K562 (cell line): ENCODE data around the gene NPDC1. TPM values are rescaled to one million over a fixed set of nuclear protein-coding genes. Genes with fewer than 3 reads are reported as not detected.

ENCODE experiments used
- ATAC-seq: fragments of 200-7000 bp; cut with Tn5 transposase; 3 replicates; pipeline ENCODE4 v1.9.1; 2020; ENCODE audit warnings: moderate library complexity
- BruUV-seq: library from RNA; stranded (reverse); fragments of 400-500 nt; replicated peaks from 2 replicates; lab custom pipeline; 2021; lab: Mats Ljungman, UMichigan
- CTCF ChIA-PET: fragments of 300-600 bp; formaldehyde crosslinking; extraction: SDS; loops from one replicate; lab custom pipeline; 2021; ENCODE audit warnings: low intra/inter-chr PET ratio; lab: Yijun Ruan, JAX
- POLR2A ChIA-PET: fragments of 300-600, 350-650 bp; sonication (Branson Sonifier 250); formaldehyde crosslinking; extraction: SDS; loops from one replicate; lab custom pipeline; 2021; ENCODE audit warnings: antibody characterized with exemption, inconsistent platforms; lab: Yijun Ruan, JAX
- DNase-seq, 4 experiments: peaks; one replicate each; pipeline versions ENCODE4 v3.0.0 to v3.0.0-alpha.2; 2011 to 2018; ENCODE audit warnings: low spot score in 3 of 4, mixed read lengths in 3 of 4; ENCODE audit errors: extremely low read depth in 1 of 4
- FAIRE-seq: peaks from 2 replicates; lab custom pipeline; 2011; peaks lifted over from hg19 to GRCh38; lab: Jason Lieb, UNC
- H2AFZ ChIP-seq: 2 replicates; pipeline ENCODE4 v1.6.0; 2011; ENCODE audit warnings: low read depth, low read length, control low read depth, inconsistent platforms
- H3K27ac ChIP-seq: fragments of 200-600 bp; 3 replicates; pipeline ENCODE4 v1.8.0; 2011; ENCODE audit warnings: low read depth, mild to moderate bottlenecking, control low read depth, inconsistent platforms, low read length, moderate library complexity, mixed read lengths; ENCODE audit errors: extremely low read depth
- H3K27me3 ChIP-seq, 2 experiments: fragments of 300-600 bp in 1 of 2; 2 replicates in 1 of 2; 3 replicates in 1 of 2; pipeline versions ENCODE4 v1.6.0 to v1.8.0; 2011; ENCODE audit warnings: inconsistent platforms in 2 of 2, low read length in 2 of 2, mild to moderate bottlenecking in 1 of 2, mixed read lengths in 1 of 2, moderate library complexity in 1 of 2; ENCODE audit not compliant: control insufficient read depth in 2 of 2, insufficient read depth in 2 of 2
- H3K36me3 ChIP-seq: fragments of 300-600 bp; 3 replicates; pipeline ENCODE4 v1.8.0; 2011; ENCODE audit warnings: mild to moderate bottlenecking, low read length, inconsistent platforms; ENCODE audit not compliant: control insufficient read depth, insufficient read depth
- H3K4me1 ChIP-seq, 2 experiments: fragments of 200-600 bp in 1 of 2; replicated peaks in 1 of 2; 2 replicates in 1 of 2; 3 replicates in 1 of 2; pipeline versions ENCODE4 v1.5.1 to v1.8.0; 2011; ENCODE audit warnings: inconsistent platforms in 2 of 2, low read length in 2 of 2, mild to moderate bottlenecking in 1 of 2, mixed read lengths in 1 of 2, moderate library complexity in 1 of 2; ENCODE audit not compliant: control insufficient read depth in 2 of 2, insufficient read depth in 2 of 2
- H3K4me2 ChIP-seq: 2 replicates; pipeline ENCODE4 v1.6.1; 2011; ENCODE audit warnings: low read length, control low read depth, inconsistent platforms, mixed read lengths; ENCODE audit not compliant: insufficient read depth
- H3K4me3 ChIP-seq: fragments of 200-600 bp; sonication (generic), shearing (Covaris generic); 2 replicates; pipeline ENCODE4 v1.5.1; 2016; ENCODE audit warnings: control low read depth, inconsistent platforms
- H3K79me2 ChIP-seq: fragments of 200-600 bp; 3 replicates; pipeline ENCODE4 v1.8.0; 2011; ENCODE audit warnings: low read length, inconsistent platforms; ENCODE audit not compliant: control insufficient read depth, insufficient read depth
- H3K9ac ChIP-seq, 2 experiments: 2 replicates each; pipeline versions ENCODE4 v1.6.0 to v1.6.1; 2011; ENCODE audit warnings: low read depth in 2 of 2, low read length in 2 of 2, control low read depth in 1 of 2, inconsistent platforms in 1 of 2, mild to moderate bottlenecking in 1 of 2, mixed read lengths in 1 of 2; ENCODE audit not compliant: insufficient read depth in 1 of 2
- H3K9me1 ChIP-seq: one replicate; pipeline ENCODE4 v1.6.0; 2011; ENCODE audit warnings: inconsistent platforms, mild to moderate bottlenecking, low read length, moderate library complexity; ENCODE audit not compliant: control insufficient read depth, insufficient read depth
- H3K9me3 ChIP-seq: replicated peaks from 2 replicates; pipeline ENCODE4 v1.5.1; 2011; ENCODE audit warnings: low read depth, low read length, inconsistent platforms; ENCODE audit not compliant: control insufficient read depth, insufficient read depth
- H4K20me1 ChIP-seq: replicated peaks from 2 replicates; pipeline ENCODE4 v1.6.1; 2011; ENCODE audit warnings: low read length, inconsistent platforms, mixed read lengths; ENCODE audit not compliant: control insufficient read depth, insufficient read depth
- CBFA2T3 ChIP-seq: fragments of 450-650 bp; IDR thresholded peaks from 2 replicates; pipeline ENCODE4 v1.6.1; 2017
- CEBPG ChIP-seq, 3 experiments: fragments of 200-800 bp in 1 of 3; sonication (Bioruptor generic) in 1 of 3; sonication (generic) in 1 of 3; formaldehyde crosslinking in 1 of 3; IDR thresholded peaks in 2 of 3; conservative IDR thresholded peaks in 1 of 3; 2 replicates each; pipeline versions ENCODE4 v1.6.1 to v1.8.0; 2016 to 2022; ENCODE audit warnings: missing compliant biosample characterization in 2 of 3, missing genetic modification characterization in 2 of 3, mild to moderate bottlenecking in 1 of 3, missing genetic modification reagents in 1 of 3
- DPF2 ChIP-seq: fragments of 450-650 bp; IDR thresholded peaks from 2 replicates; pipeline ENCODE4 v1.6.1; 2016
- HDAC2 ChIP-seq: fragments of 450-650 bp; IDR thresholded peaks from 2 replicates; pipeline ENCODE4 v1.6.1; 2016; ENCODE audit warnings: mild to moderate bottlenecking
- ID3 ChIP-seq, 2 experiments: fragments of 250-450 bp in 1 of 2; fragments of 450-650 bp in 1 of 2; sonication (Bioruptor Pico) in 1 of 2; IDR thresholded peaks; 2 replicates each; pipeline versions ENCODE4 v1.6.1 to v1.8.0; 2016 to 2021; ENCODE audit warnings: mild to moderate bottlenecking in 2 of 2, moderate library complexity in 2 of 2, missing compliant biosample characterization in 1 of 2, missing genetic modification characterization in 1 of 2
- NCOA4 ChIP-seq: fragments of 450-650 bp; IDR thresholded peaks from 2 replicates; pipeline ENCODE4 v1.6.1; 2018; ENCODE audit warnings: mild to moderate bottlenecking; ENCODE audit not compliant: partially characterized antibody
- NFIC ChIP-seq: fragments of 450-650 bp; IDR thresholded peaks from 2 replicates; pipeline ENCODE4 v1.6.1; 2017; ENCODE audit warnings: mild to moderate bottlenecking, inconsistent platforms
- RFX5 ChIP-seq: IDR thresholded peaks from 2 replicates; pipeline ENCODE4 v1.6.1; 2011; ENCODE audit warnings: low read depth, mild to moderate bottlenecking, improper control_type of control experiment, low read length
- SAP30 ChIP-seq: fragments of 200-600 bp; sonication (generic); IDR thresholded peaks from 2 replicates; pipeline ENCODE4 v1.6.1; 2012; ENCODE audit warnings: borderline replicate concordance, low read depth, mild to moderate bottlenecking, moderate library complexity, low read length, control low read depth, inconsistent platforms; ENCODE audit not compliant: insufficient read depth, poor library complexity, severe bottlenecking
- SIRT6 ChIP-seq: IDR thresholded peaks from one replicate; pipeline ENCODE4 v1.6.1; 2012; ENCODE audit warnings: low read depth, mild to moderate bottlenecking, control low read depth, inconsistent platforms, low read length, moderate library complexity
- TAF7 ChIP-seq: fragments of 450-650 bp; IDR thresholded peaks from 2 replicates; pipeline ENCODE4 v1.6.1; 2016; ENCODE audit warnings: missing genetic modification characterization, missing compliant biosample characterization
- TAL1 ChIP-seq: fragments of 450-650 bp; IDR thresholded peaks from 2 replicates; pipeline ENCODE4 v1.6.1; 2016; ENCODE audit warnings: mild to moderate bottlenecking
- ZC3H4 ChIP-seq: sonication (generic); formaldehyde crosslinking; IDR thresholded peaks from 2 replicates; pipeline ENCODE4 v1.9.0; 2021; ENCODE audit warnings: missing genetic modification reagents, borderline replicate concordance
- ZNF146 ChIP-seq: IDR thresholded peaks from one replicate; pipeline ENCODE4 v1.6.1; 2018; ENCODE audit warnings: missing compliant biosample characterization; ENCODE audit not compliant: unreplicated experiment
- WGBS: fragments of 100-300 bp; shearing (Covaris generic); methylation state at CpG from one replicate; pipeline ENCODE4 v1.1.6; 2016; ENCODE audit warnings: low coverage, mixed read lengths; ENCODE audit not compliant: insufficient coverage; ENCODE audit errors: missing lambda C conversion rate; 5-methylcytosine and 5-hydroxymethylcytosine counted together
- in situ Hi-C: fragments of 300-500 bp; cut with MboI; formaldehyde crosslinking; loops from 4 replicates; pipeline ENCODE4 v1.15.0; 2018; ENCODE audit warnings: inconsistent platforms, mixed read lengths
- intact Hi-C: fragments of 100-400 bp; cut with micrococcal nuclease; formaldehyde crosslinking; loops from 2 replicates; pipeline ENCODE4 v1.14.2; 2022
- polyA plus RNA-seq, 8 experiments: library from polyadenylated mRNA; depleted of rRNA in 4 of 8; stranded (reverse) in 5 of 8; unstranded in 3 of 8; fragments of >200 nt; fragmentation: Nextera tagmentation in 2 of 8; fragmentation: Illumina TruSeq in 1 of 8; extraction: Ambion mirVana in 2 of 8; extraction: Trizol in 1 of 8; gene quantifications; 2 replicates each; pipeline versions ENCODE4 v1.2.1 to v1.2.3, GENCODE V29; 2011 to 2014; ENCODE audit warnings: inconsistent platforms in 1 of 8, missing spikeins in 1 of 8
- total RNA-seq, 7 experiments: library from RNA; depleted of rRNA in 6 of 7; stranded (reverse); fragments of >200 nt in 6 of 7; fragmentation: Illumina TruSeq in 2 of 7; extraction: Trizol in 2 of 7; gene quantifications; 2 replicates each; pipeline versions ENCODE4 v1.2.1 to v1.2.3, GENCODE V29; 2011 to 2021; ENCODE audit warnings: low replicate concordance in 1 of 7
- TF ChIP-seq, protein P1 (sequence below), 2 experiments: fragments of 450-650 bp; conservative IDR thresholded peaks; 2 replicates each; pipeline ENCODE4 v1.6.1; 2017; ENCODE audit warnings: mild to moderate bottlenecking in 2 of 2, moderate library complexity in 2 of 2

Gene NPDC1
- total and polyA plus RNA-seq, 9 of the 15 experiments (the other 6 are each of a cell fraction or from before 2014, with no cell fraction given) = 0.06 to 2.1 (median 0.53) TPM; not detected in 3

DNA sequence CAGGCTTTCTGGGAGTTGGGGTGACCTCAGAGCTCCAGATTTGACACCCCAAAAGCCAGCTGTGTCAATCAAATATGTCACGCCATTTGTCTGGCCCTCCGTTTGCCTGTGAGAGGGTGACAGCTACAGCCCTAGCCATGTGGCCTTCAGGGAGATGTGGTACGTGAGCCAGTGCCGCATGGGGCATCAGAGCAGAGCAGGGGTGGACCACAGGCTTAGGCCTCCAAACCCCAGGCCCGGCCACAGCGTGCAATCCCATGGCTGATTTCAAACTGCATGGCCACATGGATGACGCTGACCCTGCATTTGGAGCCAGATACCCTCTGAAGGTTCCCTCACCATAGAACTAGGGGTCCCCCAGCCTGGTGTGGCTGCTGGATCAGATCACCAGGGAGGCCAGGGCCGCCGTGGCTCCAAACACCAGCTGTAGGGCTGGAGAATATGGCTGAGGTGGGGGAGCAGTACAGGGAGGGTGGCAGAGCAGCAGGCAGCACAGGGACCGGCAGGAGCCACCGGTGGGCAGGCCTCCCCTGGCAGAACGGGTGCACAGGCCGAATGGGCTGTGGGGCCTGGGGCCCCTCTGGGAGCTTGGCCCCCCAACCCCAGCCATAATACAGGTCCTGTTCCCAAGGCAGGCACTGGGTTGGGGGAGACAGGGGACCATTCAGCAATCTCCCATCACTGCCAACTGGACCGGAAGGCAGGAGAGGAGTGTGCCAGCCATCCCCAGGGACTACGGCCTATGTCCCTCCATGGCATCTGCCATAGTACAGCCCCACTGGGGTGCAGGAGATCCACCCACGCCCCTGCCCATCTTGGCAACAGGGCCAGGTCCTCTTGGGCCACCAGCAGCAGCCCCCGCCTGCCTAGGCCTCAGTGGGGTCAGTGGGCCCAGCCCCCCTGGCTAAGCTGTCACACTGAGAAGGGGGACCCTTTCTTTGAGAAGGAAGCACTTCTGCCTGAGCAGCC lies 22.8 kb upstream of the NPDC1 start (continued):
- TF ChIP-seq, protein P1, sequence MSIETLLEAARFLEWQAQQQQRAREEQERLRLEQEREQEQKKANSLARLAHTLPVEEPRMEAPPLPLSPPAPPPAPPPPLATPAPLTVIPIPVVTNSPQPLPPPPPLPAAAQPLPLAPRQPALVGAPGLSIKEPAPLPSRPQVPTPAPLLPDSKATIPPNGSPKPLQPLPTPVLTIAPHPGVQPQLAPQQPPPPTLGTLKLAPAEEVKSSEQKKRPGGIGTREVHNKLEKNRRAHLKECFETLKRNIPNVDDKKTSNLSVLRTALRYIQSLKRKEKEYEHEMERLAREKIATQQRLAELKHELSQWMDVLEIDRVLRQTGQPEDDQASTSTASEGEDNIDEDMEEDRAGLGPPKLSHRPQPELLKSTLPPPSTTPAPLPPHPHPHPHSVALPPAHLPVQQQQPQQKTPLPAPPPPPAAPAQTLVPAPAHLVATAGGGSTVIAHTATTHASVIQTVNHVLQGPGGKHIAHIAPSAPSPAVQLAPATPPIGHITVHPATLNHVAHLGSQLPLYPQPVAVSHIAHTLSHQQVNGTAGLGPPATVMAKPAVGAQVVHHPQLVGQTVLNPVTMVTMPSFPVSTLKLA (conservative IDR thresholded peaks at IDR 0.05) = peak in 1 of 2 experiments; percentile 54; a peak in 2 of 4 replicates
- TF ChIP-seq ZC3H4 = peak; percentile 48; the same call in 1 of the 2 replicates
- TF ChIP-seq NCOA4 = no peak
- no peak for TF ChIP-seq HDAC2

DNA sequence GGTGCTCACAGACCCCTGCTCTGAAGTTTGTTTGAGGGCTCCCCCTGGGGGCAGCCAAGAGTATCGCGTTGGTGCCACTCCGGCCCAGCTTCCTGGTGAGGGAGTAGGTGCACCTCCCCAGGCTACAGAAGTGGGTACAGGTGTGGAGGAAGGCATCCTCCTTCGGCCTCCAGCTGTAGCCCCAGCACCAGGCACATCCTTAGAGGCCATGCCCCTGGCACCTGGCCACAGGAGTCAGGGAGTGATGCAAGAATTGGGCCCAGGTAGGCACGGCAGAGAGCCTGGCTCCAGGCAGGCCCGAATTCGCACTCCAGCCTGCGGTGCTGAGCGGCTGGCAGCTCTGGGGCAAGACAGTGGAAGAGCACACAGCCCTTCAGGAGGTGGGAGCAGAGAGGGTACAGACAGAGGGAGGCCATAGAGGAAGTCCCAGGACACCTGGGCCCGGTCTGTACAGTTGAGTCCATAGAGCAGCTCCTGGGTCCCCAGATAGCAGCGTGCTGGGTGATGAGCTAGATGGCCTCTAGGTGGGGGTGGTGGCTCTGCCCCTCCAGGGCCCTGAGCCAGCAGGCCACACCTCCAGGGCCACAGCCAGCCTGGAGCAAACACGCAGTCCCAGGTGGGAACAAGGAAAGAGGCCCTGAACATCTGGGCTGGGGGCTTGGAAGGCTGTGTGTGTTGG lies 22.0 kb upstream of the NPDC1 start:
- peak overlapping the region; percentile 86 to 94; a peak in 3 of 4 replicates for H3K9ac ChIP-seq
- DNase-seq (peak; percentile 76 to 87 (median 82)), FAIRE-seq (peak; percentile 96), ATAC-seq (peak; percentile 85)
- 29% methylated on average over 9 of the region's 12 CpGs for WGBS
- BruUV-seq = no TSS peak
- peak overlapping the region; percentile 65; the same call in 1 of the 2 replicates for H3K4me3 ChIP-seq
- peak overlapping the region; percentile 40; the same call in 2 of the 3 replicates for H3K27ac ChIP-seq
- intact Hi-C loops = loop anchor here (2.0 kb wide), 2 partner anchors 19 to 21 kb away; partner anchors contain the start of genes MAN1B1 and NPDC1
- H3K4me1 ChIP-seq = peaks cover 25 to 83% of the 10 kb centered on the region in 2 experiments
- H2AFZ ChIP-seq = no peak overlapping the region
- no peaks in the 10 kb centered on the region for H3K9me3 ChIP-seq
- peaks cover 8% of the 10 kb centered on the region for H3K9me1 ChIP-seq
- CTCF ChIA-PET = interaction anchor here (0.7 to 1.0 kb wide), 3 partner anchors 18 to 280 kb away, joined by 3 read pairs; partner anchors contain the start of gene NPDC1
- POLR2A ChIA-PET = interaction anchor here (0.6 to 2.2 kb wide), 7 partner anchors 9 to 173 kb away, joined by 3 to 7 read pairs (median 4); partner anchors contain the start of genes ENTPD2 and MAN1B1
- H3K4me2 ChIP-seq = peak overlapping the region; percentile 91
- peaks cover 22% of the 10 kb centered on the region for H4K20me1 ChIP-seq
- H3K36me3 ChIP-seq = peaks cover 41% of the 10 kb centered on the region; the same call in 2 of the 3 replicates
- in situ Hi-C loops = no loop called here
- H3K79me2 ChIP-seq = peaks cover 39% of the 10 kb centered on the region
- H3K27me3 ChIP-seq = no peaks in the 10 kb centered on the region
- no peak for TF ChIP-seq ID3 (CRISPR knock-in tag; IDR thresholded peaks at IDR 0.05)
- no peak for TF ChIP-seq ID3 (tag; IDR thresholded peaks at IDR 0.05)
- TF ChIP-seq DPF2 = no peak
- no peak for TF ChIP-seq ZNF146 (CRISPR knock-in tag)
- no peak for TF ChIP-seq TAL1
- no peak for TF ChIP-seq SAP30
- no peak for TF ChIP-seq RFX5
- TF ChIP-seq TAF7 = no peak
- 0 out of 2 replicates have a peak, but pooled peaks have one; percentile 8 for TF ChIP-seq CBFA2T3
- no peak for TF ChIP-seq SIRT6
- TF ChIP-seq NFIC = peak; percentile 52
- peak; percentile 52; the same call in 1 of the 2 replicates for TF ChIP-seq HDAC2
- peak; percentile 79 for TF ChIP-seq CEBPG (CRISPR knock-in tag; IDR thresholded peaks at IDR 0.05)
- TF ChIP-seq CEBPG (tag; conservative IDR thresholded peaks at IDR 0.05 in 1 of 2, IDR thresholded peaks at IDR 0.05 in 1 of 2) = no peak
